DMS53 treated with DMSO at 0.1 percent for 48 hours (cell line): Measurements from ENCODE around the gene VWA8.
"Not testable (repeated sequence)": the region's sequence is repeated elsewhere in the genome, so short reads cannot be mapped to it uniquely, and the experiment has no call there.

Source experiments
- DNase-seq: peaks from one replicate; lab custom pipeline; 2025; ENCODE audit not compliant: unreplicated experiment; lab: John Stamatoyannopoulos, UW

Gene VWA8

DNA sequence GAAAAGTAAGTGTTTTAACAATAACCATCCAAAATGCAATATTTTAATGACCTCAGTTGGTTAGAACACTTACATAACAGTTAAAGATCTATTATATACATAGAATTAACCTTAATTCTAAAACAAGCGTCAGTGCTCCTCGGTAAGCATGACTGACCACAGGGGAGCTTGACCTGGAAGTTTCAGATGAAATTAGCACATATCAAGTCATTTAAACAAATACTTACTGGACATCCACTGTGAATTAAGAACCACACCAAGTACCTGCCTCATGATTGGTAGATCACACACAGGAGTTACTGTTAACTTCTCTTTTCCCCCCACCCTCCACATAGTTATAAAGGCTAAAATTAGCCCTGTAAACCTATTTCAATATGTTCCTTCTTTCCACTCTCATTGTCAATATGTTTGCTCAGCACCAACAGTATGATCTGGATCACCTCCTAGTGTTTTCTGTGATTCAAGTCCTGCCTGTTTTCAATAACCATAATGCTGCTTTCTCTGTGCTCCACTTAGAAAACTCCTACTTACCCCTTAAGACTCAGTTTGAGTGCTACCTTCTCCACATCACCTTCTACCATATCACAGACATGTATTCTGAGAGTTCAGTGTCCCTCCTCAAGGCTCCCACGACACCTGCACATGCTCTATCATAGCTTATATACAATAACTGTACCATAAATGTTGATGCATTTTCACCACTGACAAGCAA lies 209.0 kb downstream of the VWA8 start:
- no peak for DNase-seq

DNA sequence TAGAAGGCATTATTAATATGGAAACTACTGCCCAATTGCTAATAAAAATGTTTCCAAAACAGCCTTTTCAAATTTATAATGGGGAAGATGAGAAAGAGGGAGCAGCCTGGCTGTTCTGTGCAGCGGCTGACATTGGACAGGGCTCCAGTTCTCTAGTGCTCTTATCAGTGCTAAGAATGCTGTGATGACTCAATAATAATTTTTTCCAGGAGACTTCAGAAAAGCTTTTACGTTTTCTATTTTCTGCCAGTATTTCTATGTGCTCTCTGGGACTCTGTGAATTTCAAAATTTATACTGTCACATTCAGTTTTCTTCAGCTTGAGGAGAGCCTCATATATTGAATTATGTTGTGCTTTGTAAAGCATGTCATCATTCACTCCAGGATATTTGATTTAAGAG lies 209.6 kb downstream of the VWA8 start:
- no peak for DNase-seq

- no peak for DNase-seq
These were observed 214.7 kb downstream of the VWA8 start for GRCh38 chr13:41746259-41746658.

DNA sequence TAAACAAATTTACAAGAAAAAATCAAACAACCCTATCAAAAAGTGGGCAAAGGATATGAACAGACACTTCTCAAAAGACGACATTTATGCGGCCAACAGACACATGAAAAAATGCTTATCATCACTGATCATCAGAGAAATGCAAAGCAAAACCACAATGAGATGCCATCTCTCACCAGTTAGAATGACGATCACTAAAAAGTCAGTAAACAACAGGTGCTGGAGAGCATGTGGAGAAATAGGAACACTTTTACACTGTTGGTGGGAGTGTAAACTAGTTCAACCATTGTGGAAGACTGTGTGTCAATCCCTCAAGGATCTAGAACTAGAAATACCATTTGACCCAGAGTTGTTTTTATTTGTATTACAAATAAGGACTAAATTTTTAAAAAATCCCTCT lies 215.4 kb downstream of the VWA8 start:
- not testable (repeated sequence) for DNase-seq

DNA sequence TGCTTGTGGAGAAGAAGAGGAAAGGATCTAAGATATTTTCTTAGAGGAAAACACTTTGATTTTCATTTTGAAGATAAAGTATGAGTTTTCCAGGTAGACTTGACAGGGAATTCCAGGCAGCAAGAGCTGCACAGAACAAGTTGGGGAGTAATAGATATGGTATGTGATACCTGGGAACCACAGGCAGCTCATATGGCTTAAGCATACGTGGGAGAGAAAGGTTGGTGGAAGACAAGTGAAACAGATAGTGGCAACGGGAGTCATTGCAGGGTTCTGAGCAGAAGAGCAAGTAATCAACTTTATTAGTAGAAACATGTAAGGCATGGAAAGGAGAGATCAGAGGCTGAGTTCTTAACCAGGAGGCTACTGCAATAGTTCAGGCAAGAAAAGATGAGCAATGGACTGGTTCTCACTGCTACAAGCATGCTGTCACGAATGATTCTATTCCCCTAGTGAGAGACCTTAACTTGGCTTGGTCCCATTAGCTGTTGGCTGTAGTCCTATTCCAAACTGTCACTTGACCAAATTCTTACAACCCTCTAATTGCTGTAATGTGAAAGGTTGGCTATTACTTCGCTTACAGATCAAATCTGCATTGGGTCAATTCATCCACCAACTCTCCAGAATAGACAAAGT lies 217.9 kb downstream of the VWA8 start:
- no peak for DNase-seq

- DNase-seq: no peak
These were observed 220.4 kb downstream of the VWA8 start for GRCh38 chr13:41740479-41740878.

DNA sequence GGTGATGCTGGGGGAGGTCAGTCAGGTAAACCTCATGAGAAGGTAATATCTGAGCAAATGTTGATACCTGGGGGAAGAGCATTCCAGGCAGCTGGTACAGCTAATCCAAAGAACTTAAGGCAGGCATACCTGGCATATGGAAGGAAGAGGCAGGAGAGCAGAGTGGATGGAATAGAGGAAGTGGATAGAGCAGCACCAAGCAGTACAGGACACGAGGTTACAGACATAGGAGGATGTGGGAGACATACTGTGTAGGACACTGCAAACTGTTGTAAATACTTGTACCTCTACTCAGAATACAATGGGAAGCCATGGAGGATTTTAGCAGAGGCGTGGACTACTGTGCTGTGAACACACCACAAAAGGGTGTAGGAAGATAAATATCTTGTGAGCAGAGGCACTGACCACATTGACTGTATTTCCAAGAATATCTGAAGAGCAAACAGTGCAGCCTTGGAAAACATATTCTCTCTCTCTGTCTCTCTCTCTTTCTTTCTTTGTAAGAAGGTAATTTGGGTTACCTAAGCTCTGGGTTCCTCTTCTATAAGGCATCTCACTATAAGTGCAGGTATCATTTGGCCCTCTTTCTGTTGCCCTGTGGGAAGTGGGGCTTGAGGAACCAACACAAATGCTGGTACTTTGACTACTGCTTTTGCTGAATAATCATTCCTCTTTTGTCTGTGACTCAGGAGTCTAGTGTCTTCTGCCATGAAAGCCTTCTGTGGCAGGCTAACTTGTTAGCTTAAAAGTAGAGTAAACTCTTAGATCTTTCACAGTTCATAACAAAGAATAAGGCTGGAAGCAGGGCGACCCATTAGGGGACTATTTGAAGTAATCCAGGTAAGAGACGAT lies 238.0 kb downstream of the VWA8 start:
- DNase-seq: no peak

DNA sequence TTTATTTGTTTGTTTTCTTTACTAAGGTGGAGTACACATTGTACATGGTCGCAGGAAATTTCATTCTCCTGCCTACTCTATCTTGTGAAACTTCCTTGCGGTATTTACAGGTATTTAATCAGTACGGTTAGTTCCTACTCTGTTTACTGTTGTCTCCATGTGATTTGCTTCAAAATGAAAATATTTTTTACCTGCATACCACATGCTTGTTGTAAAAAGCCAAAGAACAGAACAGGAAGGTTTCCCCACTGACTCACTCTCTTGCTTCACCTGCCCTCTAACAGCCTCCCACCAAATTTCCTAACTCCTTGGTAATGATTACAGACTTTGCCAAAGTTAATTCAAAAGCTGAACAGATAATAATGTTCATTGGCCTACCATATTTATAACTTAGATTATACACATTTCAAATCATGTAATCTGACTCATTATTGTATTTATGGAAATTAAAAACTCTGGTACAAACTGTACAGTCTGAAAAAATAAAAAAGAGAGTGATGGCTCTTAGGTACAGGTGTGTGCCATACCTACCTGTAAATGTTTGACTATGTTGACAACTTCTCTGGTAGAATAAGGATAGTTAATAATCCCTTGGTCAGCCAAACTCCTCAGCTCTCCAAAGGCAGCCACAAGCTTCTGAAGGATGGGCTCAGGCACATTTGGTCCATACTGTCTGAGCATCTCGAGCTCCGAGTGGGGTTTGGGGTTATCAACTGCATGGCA lies 239.9 kb downstream of the VWA8 start:
- no peak for DNase-seq

GRCh38 chr13:41716236-41716635 lies 244.7 kb downstream of the VWA8 start:
- DNase-seq: no peak

DNA sequence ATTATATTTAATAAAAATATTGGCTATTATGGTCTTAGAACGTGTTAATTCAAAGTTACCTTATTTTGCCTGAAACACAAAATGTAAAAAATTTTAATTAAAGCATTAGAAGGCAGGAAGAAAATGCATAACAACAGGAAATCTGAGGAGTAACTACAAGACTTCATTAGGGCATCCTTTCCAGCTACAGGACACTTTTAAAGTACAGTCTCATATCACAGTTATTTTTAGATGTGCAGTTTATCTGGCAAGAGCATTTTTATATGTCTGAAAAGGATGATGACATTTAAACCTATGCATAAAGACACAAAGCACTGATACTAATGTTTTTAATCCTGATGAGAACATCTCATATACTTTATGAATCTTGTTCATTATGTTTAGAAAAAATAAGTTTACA lies 247.5 kb downstream of the VWA8 start:
- DNase-seq: no peak

DNA sequence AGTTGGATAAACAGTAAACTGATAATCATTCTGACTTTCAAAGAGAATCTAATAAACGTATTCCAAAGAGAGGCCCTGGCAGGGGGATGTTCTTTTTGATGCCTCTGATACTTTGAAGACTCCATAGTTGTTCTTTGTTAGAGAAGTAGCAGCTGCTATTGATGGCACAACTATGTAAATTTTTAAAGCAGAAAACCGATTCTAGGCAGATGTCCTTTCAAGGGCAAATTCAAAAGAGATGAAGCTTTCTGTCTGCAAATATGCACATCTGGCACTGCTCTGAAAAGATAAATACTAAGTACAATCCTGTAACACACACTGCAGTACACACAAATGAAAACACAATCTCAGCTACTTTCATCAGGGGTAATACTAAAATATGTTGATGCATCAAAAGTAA lies 250.1 kb downstream of the VWA8 start:
- DNase-seq: no peak

DNA sequence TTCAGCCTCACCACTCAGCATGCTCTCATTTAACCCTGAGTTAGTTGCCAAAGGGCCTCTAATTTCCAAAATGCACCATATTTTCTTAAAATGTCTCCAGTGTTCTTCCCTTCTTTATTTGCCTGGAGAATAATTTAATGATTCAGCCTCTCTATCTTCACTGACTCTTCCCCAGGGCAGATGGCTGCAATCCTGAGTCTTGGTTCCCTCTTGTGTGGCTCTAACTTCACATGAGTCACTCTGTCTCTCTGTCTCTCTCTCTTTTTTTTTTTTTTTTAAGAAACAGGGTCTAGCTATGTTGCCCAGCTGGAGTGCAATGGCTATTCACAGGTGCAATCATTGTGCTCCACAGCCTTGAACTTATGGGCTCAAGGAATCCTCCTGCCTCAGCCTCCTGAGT lies 251.4 kb downstream of the VWA8 start:
- DNase-seq: no peak

- no peak for DNase-seq
These were observed 252.2 kb downstream of the VWA8 start for GRCh38 chr13:41708713-41709112.

GRCh38 chr13:41707194-41707821 lies 253.6 kb downstream of the VWA8 start:
- DNase-seq: no peak

- no peak for DNase-seq
These were observed 254.8 kb downstream of the VWA8 start for GRCh38 chr13:41706152-41706551.

GRCh38 chr13:41702540-41702939 lies 258.4 kb downstream of the VWA8 start:
- DNase-seq: no peak

DNA sequence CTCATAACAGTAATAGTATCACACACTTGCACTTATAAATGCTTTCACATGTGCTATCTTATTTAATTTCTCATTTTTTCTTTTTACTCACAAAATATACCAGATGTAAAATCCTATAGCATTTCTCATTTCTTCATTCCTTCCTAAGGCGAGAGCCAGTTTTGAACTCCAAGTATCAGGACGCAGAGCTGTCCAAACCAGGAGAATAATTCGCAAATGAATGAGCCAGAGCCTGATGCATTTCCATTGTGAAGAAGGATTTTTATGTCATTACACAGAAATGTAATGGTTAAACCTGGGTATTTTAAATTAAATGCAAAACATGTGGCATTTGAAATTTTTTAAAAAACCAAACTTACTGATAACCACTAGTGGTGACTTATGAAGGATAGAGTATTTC lies 259.2 kb downstream of the VWA8 start:
- no peak for DNase-seq

DNA sequence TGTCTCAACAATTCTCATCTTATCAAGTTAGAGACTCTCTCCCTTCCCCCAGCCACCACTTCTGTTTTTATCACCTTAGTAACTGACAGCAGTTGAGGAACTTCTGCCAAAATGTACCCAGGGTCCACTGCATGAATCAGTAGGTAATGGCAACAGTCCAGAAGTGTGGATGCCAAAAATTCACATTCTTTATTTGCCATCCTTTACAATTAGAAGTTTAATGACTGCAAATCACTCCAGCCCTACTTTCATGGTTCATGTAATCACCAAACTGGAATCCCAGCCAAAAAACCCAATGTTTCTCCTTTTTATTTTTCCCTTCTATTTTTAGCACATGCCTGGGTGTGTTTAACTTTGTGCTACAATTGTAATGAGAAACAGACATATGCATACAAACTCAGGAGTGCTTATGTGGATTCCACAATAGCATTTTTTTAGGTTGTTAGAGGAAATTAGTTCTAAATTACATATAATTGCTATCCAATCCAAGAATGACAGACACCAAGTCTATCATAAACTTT lies 260.1 kb downstream of the VWA8 start:
- DNase-seq: no peak

GRCh38 chr13:41699759-41700158 lies 261.1 kb downstream of the VWA8 start:
- DNase-seq: no peak

- no peak for DNase-seq
These were observed 263.3 kb downstream of the VWA8 start for GRCh38 chr13:41697578-41697977.
